HG03064 (cell line): Measurements from ENCODE around the gene GALNT15.

ENCODE experiments used
- ATAC-seq: cut with Tn5 transposase; IDR thresholded peaks from one replicate; pipeline ENCODE4 v1.9.1; 2021; ENCODE audit warnings: low read depth; ENCODE audit not compliant: unreplicated experiment

GALNT15 gene

DNA sequence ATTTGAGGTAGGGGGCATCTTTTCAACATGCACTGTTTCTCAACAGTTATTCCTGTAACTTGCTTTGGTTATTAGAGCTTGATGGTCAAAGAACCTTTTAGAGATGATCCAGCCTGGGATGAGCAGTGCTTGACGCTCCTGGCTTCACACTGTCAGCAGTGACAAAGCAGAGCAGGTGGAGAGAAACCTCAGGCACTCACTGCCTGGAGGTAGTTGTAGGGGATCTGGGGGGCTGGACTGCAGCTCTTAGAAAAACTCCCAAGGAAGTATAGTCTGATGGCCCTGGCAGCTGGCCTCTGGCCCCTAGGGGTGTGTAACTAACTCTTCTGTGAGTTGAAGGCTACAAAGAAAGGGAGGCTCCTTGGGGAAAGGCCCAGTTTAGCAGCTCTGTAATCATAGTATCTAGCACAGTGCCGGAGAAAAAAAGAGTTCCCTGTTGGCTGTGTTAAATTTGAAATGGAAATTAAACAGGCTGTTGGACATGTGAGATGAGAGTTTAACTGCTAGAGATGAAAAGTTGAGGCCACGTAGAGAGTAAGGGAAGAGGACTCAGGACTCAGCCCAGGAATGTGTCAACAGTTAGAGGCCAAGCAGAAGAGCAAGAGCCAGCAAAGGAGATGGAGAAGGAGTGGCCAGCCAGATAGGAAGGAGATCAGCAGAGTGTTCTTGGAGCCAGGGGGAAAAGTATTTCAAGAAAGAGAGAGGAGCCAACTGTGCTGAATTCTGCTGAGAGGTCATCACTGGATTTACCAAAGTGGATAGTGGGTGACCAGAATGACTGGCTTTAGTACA, 104.7 kb downstream of the GALNT15 start:
- ATAC-seq: no peak

DNA sequence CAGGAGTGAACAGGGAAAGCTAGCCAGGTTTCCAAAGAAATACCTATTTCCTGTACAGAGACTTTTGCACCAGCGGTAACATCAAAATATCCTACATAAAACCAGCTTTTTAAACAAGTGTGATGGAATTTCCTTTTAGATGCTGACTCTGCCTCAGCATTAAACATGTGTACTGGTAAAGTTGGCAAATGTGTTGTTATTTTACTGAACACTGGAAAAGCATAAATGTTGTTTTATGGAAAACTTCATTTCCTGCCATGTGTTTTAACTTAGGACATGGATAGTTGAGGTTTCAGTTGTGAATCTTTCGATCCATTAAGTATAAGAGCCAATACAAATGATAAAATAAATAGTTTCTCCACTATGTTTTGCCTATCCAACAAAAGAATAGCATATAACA, 106.2 kb downstream of the GALNT15 start:
- ATAC-seq: no peak
